Measurements from ENCODE around the gene PDSS2. TPM values are rescaled to one million over a fixed set of nuclear protein-coding genes. Genes with fewer than 3 reads are reported as not detected.
"Not testable (repeated sequence)": the region's sequence is repeated elsewhere in the genome, so short reads cannot be mapped to it uniquely, and the experiment has no call there.

The PDSS2 gene
- total RNA-seq, 1 experiment from 2014 or later: 17.7 TPM

- TF ChIP-seq SIN3A (IDR thresholded peaks at IDR 0.05; ENCODE audit: borderline replicate concordance, insufficient read depth, low read depth, low read length) (no peak), REST (IDR thresholded peaks at IDR 0.05; ENCODE audit: insufficient read depth in 1 of 2, low read depth in 2 of 2, low read length in 1 of 2) (no peak), TCF7L2 (IDR thresholded peaks at IDR 0.05; ENCODE audit: low read depth, low read length) (no peak), CTCF (IDR thresholded peaks at IDR 0.05) (no peak), POLR2AphosphoS5 (IDR thresholded peaks at IDR 0.05; ENCODE audit: low read depth, low read length) (no peak)
- POLR2A ChIA-PET: no interaction called here
- in situ Hi-C loops (cut with HindIII; ENCODE audit: low pct_unique_long_range_greater_than_20kb, low sequenced_read_pairs): no loop called here
- DNase-seq (ENCODE audit: low read depth, low spot score): no peak
- Histone ChIP-seq H3K9me3 (ENCODE audit: control insufficient read depth, insufficient read depth, low read depth, low read length) (no peaks in the 10 kb centered on the region), H3K36me3 (ENCODE audit: control insufficient read depth, insufficient read depth, low read length) (no peaks in the 10 kb centered on the region), H3K4me3 (ENCODE audit: low read depth in 2 of 2, low read length in 2 of 2) (no peak overlapping the region), H3K4me1 (ENCODE audit: control insufficient read depth, insufficient read depth, low read length) (no peaks in the 10 kb centered on the region), H3K27me3 (ENCODE audit: control insufficient read depth, insufficient read depth, low read length) (no peaks in the 10 kb centered on the region), H3K27ac (ENCODE audit: low read length) (no peak overlapping the region)
- BruUV-seq (replicated peaks): no TSS peak
- ATAC-seq: no peak
- CTCF ChIA-PET: no interaction called here
- intact Hi-C loops (cut with micrococcal nuclease; ENCODE audit: unreplicated experiment): no loop called here
Measured at GRCh38 chr6:107198631-107199416, 260.5 kb downstream of the PDSS2 start.

- Histone ChIP-seq H3K27ac (ENCODE audit: low read length) (no peak overlapping the region), H3K9me3 (ENCODE audit: control insufficient read depth, insufficient read depth, low read depth, low read length) (no peaks in the 10 kb centered on the region), H3K36me3 (ENCODE audit: control insufficient read depth, insufficient read depth, low read length) (no peaks in the 10 kb centered on the region), H3K4me1 (ENCODE audit: control insufficient read depth, insufficient read depth, low read length) (no peaks in the 10 kb centered on the region), H3K4me3 (ENCODE audit: low read depth in 2 of 2, low read length in 2 of 2) (no peak overlapping the region), H3K27me3 (ENCODE audit: control insufficient read depth, insufficient read depth, low read length) (no peaks in the 10 kb centered on the region)
- no peak for ATAC-seq
- ChIA-PET CTCF (no interaction called here), POLR2A (no interaction called here)
- in situ Hi-C loops (cut with HindIII; ENCODE audit: low pct_unique_long_range_greater_than_20kb, low sequenced_read_pairs): no loop called here
- DNase-seq (ENCODE audit: low read depth, low spot score): no peak
- no peak for TF ChIP-seq CTCF (IDR thresholded peaks at IDR 0.05)
- BruUV-seq (replicated peaks): no TSS peak
- intact Hi-C loops (cut with micrococcal nuclease; ENCODE audit: unreplicated experiment): no loop called here
Measured at GRCh38 chr6:107196152-107196551, 263.2 kb downstream of the PDSS2 start.

- H3K27ac ChIP-seq (ENCODE audit: low read length); H3K9me3 ChIP-seq (ENCODE audit: control insufficient read depth, insufficient read depth, low read depth, low read length); BruUV-seq (replicated peaks); in situ Hi-C loops (cut with HindIII; ENCODE audit: low pct_unique_long_range_greater_than_20kb, low sequenced_read_pairs); POLR2A ChIA-PET; H3K4me3 ChIP-seq (ENCODE audit: low read depth in 2 of 2, low read length in 2 of 2); H3K27me3 ChIP-seq (ENCODE audit: control insufficient read depth, insufficient read depth, low read length); DNase-seq (ENCODE audit: low read depth, low spot score); intact Hi-C loops (cut with micrococcal nuclease; ENCODE audit: unreplicated experiment); ATAC-seq; H3K4me1 ChIP-seq (ENCODE audit: control insufficient read depth, insufficient read depth, low read length); H3K36me3 ChIP-seq (ENCODE audit: control insufficient read depth, insufficient read depth, low read length): not testable (repeated sequence)
- CTCF ChIA-PET: interaction anchor here (0.7 kb wide), 1 partner anchor 506 kb away, joined by 12 read pairs; no protein-coding TSS in a partner anchor
Measured at GRCh38 chr6:107194723-107195122, 264.6 kb downstream of the PDSS2 start.

Measured in Panc1 (cell line).